Right atrium auricular region (tissue), 2 donors: Measurements from ENCODE around the gene PGR. TPM values are rescaled to one million over a fixed set of nuclear protein-coding genes. Genes with fewer than 3 reads are reported as not detected.

ENCODE experiments used
- DNase-seq: peaks from one replicate; pipeline ENCODE4 v3.0.0-alpha.2; 2019; ENCODE audit warnings: low spot score
- H3K27ac ChIP-seq, 2 donors: fragments of 200-600 bp; sonication (generic); 1 replicate in 1 of 2; 2 replicates in 1 of 2; pipeline ENCODE4 v1.5.1; 2016 to 2019
- H3K27me3 ChIP-seq, 2 donors: fragments of 200-600 bp; sonication (generic); one replicate each; pipeline versions ENCODE4 v1.5.1 to v1.6.0; 2017 to 2019
- H3K36me3 ChIP-seq: fragments of 200-600 bp; sonication (generic); one replicate; pipeline ENCODE4 v1.5.1; 2016
- H3K4me1 ChIP-seq, 2 donors: fragments of 200-600 bp; sonication (generic); one replicate each; pipeline versions ENCODE4 v1.5.1 to v1.6.0; 2017 to 2019
- H3K4me3 ChIP-seq, 2 donors: fragments of 200-600 bp; sonication (generic); 1 replicate in 1 of 2; 2 replicates in 1 of 2; pipeline ENCODE4 v1.5.1; 2017 to 2019; ENCODE audit warnings: mild to moderate bottlenecking in 1 of 2, moderate library complexity in 1 of 2
- H3K9me3 ChIP-seq, 2 donors: fragments of 200-600 bp; sonication (generic); one replicate each; pipeline ENCODE4 v1.5.1; 2019
- total RNA-seq, 2 donors: library from RNA; depleted of rRNA; stranded (reverse); fragments of >200 nt; gene quantifications; one replicate each; pipeline ENCODE4 v1.1.0, GENCODE V29; 2016
- TF ChIP-seq, protein P1 (sequence below), 2 donors: fragments of 200-600 bp; sonication (generic); IDR thresholded peaks; one replicate each; pipeline ENCODE4 v1.5.1; 2019; ENCODE audit warnings: antibody characterized with exemption in 2 of 2

The PGR gene
- total RNA-seq, 2 donors from 2014 or later: 8.2 to 8.6 TPM

DNA sequence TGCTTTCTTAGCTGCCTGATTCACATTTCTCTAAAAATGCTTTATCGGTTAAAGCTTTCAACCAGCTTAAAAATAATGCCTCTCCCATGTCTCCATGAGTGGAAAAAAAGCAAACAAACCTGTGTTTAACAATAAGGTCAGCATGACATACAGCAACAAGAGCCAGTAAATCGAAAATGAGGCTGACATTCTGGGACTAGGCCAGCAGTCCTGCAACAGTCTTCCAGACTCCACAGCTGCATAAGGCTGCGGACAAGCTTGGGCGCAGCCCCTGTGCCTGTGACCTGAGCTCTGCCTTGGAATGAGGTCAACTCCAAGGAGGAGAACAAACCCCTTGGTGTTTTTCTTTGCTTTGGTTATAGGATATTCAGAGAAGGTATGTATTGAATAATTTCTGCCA lies 95.5 kb downstream of the PGR start:
- peak overlapping the region in 1 of 2 donors; percentile 70 for H3K27ac ChIP-seq

DNA sequence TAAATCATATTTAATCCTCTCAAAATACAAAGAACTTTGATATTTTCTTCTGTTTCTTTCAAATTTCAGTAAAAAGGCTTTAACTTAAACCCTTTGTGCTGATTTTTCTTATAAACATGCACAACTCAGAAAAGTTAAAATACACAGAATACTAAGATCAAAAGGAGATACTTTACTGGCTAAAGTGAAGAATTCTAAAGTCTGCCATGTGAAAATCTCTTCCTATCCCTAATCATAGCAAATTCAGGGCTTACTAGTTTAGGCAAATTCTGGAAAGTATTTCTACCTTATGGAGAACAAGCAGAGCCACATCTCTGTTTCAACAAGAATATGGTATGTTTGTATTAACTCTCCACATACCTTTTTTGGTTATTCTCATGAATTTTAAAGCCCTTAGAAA lies 96.6 kb downstream of the PGR start:
- peaks cover 0 to 12% of the 10 kb centered on the region in 2 donors for H3K4me1 ChIP-seq
- H3K36me3 ChIP-seq: no peaks in the 10 kb centered on the region
- H3K27me3 ChIP-seq: no peaks in the 10 kb centered on the region
- H3K4me3 ChIP-seq: no peak overlapping the region
- TF ChIP-seq, protein P1, sequence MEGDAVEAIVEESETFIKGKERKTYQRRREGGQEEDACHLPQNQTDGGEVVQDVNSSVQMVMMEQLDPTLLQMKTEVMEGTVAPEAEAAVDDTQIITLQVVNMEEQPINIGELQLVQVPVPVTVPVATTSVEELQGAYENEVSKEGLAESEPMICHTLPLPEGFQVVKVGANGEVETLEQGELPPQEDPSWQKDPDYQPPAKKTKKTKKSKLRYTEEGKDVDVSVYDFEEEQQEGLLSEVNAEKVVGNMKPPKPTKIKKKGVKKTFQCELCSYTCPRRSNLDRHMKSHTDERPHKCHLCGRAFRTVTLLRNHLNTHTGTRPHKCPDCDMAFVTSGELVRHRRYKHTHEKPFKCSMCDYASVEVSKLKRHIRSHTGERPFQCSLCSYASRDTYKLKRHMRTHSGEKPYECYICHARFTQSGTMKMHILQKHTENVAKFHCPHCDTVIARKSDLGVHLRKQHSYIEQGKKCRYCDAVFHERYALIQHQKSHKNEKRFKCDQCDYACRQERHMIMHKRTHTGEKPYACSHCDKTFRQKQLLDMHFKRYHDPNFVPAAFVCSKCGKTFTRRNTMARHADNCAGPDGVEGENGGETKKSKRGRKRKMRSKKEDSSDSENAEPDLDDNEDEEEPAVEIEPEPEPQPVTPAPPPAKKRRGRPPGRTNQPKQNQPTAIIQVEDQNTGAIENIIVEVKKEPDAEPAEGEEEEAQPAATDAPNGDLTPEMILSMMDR (IDR thresholded peaks at IDR 0.05): no peak
- no peak overlapping the region for H3K27ac ChIP-seq
- DNase-seq: no peak
- no peaks in the 10 kb centered on the region for H3K9me3 ChIP-seq

More for the DNA sequence above, 95.5 kb downstream of the PGR start:
- peaks cover 0 to 12% of the 10 kb centered on the region in 2 donors for H3K4me1 ChIP-seq
- TF ChIP-seq, protein P1 (IDR thresholded peaks at IDR 0.05): no peak
- peak; percentile 67 for DNase-seq
- H3K36me3 ChIP-seq: no peaks in the 10 kb centered on the region
- no peaks in the 10 kb centered on the region for H3K9me3 ChIP-seq
- peak overlapping the region in 1 of 2 donors; percentile 4 for H3K4me3 ChIP-seq
- no peaks in the 10 kb centered on the region for H3K27me3 ChIP-seq

DNA sequence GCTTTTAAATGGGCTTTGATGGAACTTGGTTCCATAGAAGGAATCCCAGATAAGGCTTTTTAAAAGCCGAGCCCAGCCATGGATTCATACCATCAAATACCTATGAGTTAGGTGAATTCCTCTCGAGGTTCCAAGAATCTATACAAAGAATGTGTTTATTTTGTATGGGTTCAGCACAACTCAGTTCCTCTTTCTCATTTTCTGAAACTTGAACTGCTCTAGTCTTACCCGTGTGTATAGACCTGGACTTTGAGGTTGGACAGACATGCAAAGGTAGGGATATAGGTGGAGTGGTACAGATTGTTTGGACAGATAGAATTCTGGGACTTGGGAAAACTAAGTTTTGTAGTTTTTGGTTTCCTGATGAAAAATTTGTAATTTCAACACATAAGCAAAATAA lies 97.9 kb downstream of the PGR start:
- Histone ChIP-seq H3K27me3 (no peaks in the 10 kb centered on the region), H3K9me3 (no peaks in the 10 kb centered on the region), H3K27ac (no peak overlapping the region), H3K4me3 (no peak overlapping the region), H3K36me3 (no peaks in the 10 kb centered on the region), H3K4me1 (peaks cover 0 to 12% of the 10 kb centered on the region in 2 donors)
- TF ChIP-seq, protein P1 (IDR thresholded peaks at IDR 0.05): no peak
- no peak for DNase-seq

DNA sequence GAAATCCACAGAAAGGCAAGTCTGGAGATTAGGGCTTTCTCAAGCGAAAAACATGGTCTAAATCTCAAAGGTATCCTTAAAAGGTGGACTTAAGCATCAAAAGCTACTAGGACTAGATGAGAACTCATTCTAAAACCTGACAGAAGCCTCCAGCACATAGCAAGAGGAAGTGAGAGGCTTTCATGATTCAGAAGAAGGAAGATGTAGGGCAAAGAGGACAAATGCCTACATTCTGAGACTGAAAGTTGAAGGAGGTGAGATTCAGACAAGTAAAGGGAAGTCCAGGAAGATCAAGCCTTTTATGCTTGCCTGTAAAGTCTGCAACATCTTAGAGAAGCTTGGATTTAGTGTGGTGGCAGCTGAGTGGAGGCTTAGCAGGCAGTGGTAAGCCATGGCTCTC lies 98.9 kb downstream of the PGR start:
- Histone ChIP-seq H3K27ac (no peak overlapping the region), H3K9me3 (no peaks in the 10 kb centered on the region), H3K36me3 (no peaks in the 10 kb centered on the region), H3K4me1 (peaks cover 0 to 12% of the 10 kb centered on the region in 2 donors), H3K27me3 (no peaks in the 10 kb centered on the region), H3K4me3 (no peak overlapping the region)
- TF ChIP-seq, protein P1 (IDR thresholded peaks at IDR 0.05): no peak
- no peak for DNase-seq

DNA sequence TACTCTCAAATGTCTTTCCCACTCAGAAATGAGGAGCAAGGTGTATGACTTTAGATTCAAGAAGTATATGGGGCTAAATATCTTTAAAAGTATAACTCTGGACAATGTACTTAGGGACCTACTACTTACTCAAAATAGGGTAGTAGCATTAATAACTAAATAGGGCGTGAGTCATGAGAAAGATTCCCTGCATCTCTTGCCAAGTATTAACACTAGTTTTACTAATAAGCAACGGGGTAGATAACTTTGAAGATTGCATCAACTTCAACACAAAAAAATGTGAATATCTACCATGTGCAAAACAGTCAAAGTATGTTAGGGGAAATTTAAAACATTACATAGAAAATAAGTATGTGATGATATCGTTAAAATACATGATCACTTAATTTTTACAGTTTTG lies 99.6 kb downstream of the PGR start:
- no peak for DNase-seq
- Histone ChIP-seq H3K27me3 (no peaks in the 10 kb centered on the region), H3K27ac (no peak overlapping the region), H3K9me3 (no peaks in the 10 kb centered on the region), H3K36me3 (no peaks in the 10 kb centered on the region), H3K4me1 (peaks cover 0 to 12% of the 10 kb centered on the region in 2 donors), H3K4me3 (no peak overlapping the region)
- TF ChIP-seq, protein P1 (IDR thresholded peaks at IDR 0.05): no peak

DNA sequence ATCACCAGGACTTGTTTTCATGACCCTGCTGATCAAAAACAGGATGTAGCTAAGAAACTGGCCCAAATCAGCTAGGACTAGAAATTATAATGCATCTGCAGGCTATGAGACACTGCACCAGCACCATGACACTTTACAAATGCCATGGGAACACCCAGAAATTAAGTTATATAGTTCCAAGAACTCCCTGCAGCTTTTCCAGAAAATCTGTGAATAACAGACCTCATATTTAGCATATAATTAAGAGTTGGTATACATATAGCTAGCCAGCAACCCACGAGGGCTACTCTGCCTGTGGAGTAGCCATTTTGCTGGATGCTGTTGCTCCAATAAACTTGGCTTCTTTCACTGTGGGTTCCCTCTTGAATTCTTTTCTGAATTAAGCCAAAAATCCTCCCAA lies 101.0 kb downstream of the PGR start:
- H3K36me3 ChIP-seq: no peaks in the 10 kb centered on the region
- H3K4me1 ChIP-seq: peaks cover 0 to 3% of the 10 kb centered on the region in 2 donors
- DNase-seq: no peak
- TF ChIP-seq, protein P1 (IDR thresholded peaks at IDR 0.05): no peak
- no peaks in the 10 kb centered on the region for H3K27me3 ChIP-seq
- H3K9me3 ChIP-seq: no peaks in the 10 kb centered on the region
- H3K4me3 ChIP-seq: no peak overlapping the region
- H3K27ac ChIP-seq: no peak overlapping the region
